ENCODE measurements around the gene FGF12.

The FGF12 gene

GRCh38 chr3:192326656-192327055, 400.7 kb downstream of the FGF12 start:
- no peak for DNase-seq

DNA sequence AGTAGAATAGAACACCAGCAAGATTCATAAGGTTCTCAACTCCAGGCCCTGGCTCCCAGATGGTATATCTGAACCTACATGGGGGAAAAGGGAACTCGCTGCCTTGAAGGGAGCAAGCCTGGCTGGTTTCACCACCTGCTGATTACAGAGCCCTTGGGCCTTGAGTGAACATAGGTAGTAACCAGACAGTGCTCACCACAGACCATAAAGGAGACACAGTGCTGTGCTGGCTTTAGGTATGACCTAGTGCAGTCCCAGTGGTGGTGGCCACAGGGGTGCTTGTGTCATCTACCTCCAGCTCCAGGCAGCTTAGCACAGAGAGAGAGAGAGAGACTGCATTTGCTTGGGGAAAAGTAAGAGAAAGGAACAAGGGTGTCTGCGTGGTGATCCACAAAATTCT, 409.8 kb downstream of the FGF12 start:
- no peak for DNase-seq

- DNase-seq = no peak
Observed at GRCh38 chr3:192313605-192314004, 413.7 kb downstream of the FGF12 start.

DNA sequence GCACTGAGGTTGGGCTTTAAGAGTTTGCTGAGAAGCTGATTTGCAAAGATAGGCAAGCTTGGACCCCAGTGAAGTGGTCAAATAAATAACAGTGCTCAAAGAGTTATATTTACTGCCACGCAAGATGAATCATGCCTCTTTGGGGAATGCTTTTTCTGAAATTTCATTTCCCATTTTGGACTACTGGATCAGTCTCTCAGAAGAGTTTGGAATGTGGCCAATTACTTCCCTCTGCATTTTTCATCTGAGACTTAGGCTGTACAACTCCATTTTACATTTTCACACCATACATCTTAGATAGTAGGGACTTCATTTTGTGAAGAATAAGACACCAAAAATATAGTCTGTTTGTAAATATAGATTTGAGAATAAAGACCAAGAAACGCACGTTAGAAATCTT, 419.7 kb downstream of the FGF12 start:
- no peak for DNase-seq

DNA sequence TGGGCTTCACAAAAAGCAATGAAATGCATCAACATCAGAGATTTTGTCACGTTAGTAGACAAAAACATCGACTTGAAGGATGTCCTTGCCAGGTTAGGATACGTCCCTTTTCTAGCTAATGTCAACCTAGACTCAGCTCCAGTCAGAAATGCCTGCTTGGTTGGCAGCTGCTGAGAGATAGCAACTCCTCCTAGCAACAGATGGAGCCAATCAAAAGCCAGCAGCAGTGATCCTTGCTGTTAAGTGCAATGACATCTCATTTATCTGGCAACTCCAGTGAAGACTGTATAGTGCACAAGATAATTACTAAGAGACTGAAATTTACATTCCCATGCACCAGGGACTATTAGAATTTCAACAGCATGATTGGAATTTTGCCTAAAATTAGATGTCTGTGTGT, 424.1 kb downstream of the FGF12 start:
- DNase-seq = no peak

DNA sequence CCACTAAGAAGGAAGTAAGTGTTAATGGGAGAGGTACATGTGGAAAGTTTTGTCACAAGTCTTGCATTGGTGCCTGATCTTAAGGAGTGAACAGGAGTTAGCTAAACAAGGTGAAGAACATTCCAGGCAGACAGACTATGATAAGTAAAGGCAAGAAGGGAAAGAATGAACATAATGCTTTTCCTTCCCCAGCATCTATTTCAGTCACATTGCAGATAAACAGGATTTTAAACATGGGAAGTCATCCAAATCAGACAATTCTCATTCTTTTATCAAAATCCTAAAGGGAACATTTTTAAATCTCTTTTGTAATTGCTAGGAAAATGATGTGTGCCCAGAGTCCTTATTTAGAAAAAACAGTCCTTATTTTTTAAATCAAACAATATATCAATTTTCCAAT, 424.6 kb downstream of the FGF12 start:
- DNase-seq = no peak

GRCh38 chr3:192299921-192300320, 427.4 kb downstream of the FGF12 start:
- DNase-seq = no peak

- no peak for DNase-seq
Observed at GRCh38 chr3:192296845-192297244, 430.5 kb downstream of the FGF12 start.

DNA sequence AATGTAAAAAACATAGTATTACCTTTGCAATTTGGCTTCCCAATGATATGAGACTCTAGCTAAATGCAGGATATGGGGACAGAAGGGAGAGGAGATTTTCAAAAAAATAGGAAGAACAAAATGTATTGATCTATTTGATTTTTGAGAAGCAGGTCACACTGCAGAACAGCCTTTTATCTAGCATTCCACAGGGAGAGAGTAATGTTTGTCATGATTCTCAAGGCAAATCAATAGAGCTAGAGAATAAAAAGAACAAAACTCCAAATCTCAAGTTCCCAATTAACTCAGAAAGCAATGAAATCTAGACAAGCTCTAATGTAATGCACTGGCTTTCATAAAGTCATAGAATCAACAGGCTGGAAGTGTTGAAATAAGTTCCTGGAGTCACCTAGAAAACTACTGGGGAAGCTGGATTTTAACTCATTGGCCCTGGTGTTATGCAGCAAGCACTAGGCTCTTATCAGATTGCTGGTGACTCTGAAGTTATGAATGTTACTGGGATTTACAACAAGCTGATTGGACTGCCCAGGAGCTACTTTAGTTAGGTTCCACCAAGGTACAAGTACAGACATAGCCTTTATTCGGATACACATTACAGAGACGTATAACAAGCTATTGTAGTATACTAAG, 442.8 kb downstream of the FGF12 start:
- no peak for DNase-seq

- no peak for DNase-seq
Observed at GRCh38 chr3:192281207-192281880, 446.0 kb downstream of the FGF12 start.

GRCh38 chr3:192279664-192280063, 447.7 kb downstream of the FGF12 start:
- no peak for DNase-seq

DNA sequence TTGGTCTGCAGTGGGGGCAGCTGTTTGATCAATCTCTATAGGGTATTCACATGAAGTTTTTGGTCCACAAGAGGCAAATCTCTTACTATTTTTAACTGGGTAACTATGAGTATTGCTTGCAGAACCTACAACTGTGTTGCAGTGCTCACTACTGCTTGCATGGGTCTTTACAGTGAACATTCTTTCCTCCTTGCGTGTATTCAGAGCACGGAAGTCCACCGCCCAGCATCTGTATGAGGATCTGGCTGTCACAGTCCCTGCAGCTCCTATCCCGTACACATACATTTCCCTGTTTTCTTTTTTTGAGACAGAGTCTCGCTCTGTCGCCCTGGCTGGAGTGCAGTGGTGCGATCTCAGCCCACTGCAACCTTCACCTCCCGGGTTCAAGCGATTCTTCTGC, 449.9 kb downstream of the FGF12 start:
- DNase-seq = no peak

GRCh38 chr3:192275741-192276355, 451.5 kb downstream of the FGF12 start:
- DNase-seq = no peak

- no peak for DNase-seq
Observed at GRCh38 chr3:192273697-192274010, 453.7 kb downstream of the FGF12 start.

DNA sequence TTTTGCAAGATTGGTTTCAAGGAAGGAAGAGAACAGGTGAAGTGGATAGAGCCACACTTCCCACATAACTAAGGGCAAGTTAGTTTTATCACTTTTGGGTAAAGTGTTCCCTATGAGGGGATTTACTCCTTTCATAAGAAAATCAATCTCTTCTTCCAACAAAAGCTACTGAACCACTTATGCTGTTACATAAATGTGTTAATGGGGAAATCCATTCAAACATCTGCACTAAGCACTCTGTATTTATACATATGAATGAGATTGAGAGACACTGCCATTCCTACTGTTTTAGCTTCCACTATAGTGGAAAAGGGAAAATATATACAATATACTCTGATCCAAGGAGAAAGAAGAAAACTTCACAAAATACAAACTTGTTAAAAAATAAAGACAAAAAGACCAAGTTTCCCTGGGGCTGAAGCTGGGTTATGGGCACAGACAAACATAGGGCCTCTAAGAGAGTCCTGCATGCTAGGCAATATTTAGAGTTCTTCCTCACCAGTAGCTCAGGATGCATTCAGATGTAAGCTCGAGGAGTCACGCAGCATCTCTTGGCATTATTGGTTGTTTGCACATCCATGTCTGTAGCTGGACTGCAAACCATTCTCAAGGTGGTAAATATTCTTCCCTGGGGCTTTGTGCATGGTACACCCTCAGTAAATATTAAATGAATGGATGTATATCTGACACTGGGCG, 454.2 kb downstream of the FGF12 start:
- DNase-seq = no peak

DNA sequence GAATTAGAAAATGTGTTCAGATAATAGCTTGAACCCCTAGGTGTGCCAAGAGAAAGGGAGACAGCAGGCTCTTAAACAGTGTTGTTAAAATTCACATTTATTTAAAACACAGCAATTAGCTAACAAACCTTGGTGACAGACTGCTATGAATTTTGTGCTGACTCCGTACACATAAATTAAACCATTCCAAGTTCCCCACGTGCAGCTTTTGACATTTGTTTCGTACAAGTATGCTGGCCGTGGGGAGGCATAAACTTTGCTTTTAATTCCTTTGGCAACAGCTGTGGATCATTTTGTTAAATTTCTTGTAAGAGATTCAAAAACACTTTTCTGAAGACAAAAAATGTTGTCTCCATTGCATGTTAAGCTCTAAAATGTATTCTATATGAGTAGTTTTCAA, 465.3 kb downstream of the FGF12 start:
- no peak for DNase-seq

GRCh38 chr3:192261135-192261534, 466.2 kb downstream of the FGF12 start:
- no peak for DNase-seq

GRCh38 chr3:192260116-192261010, 467.0 kb downstream of the FGF12 start:
- no peak for DNase-seq

DNA sequence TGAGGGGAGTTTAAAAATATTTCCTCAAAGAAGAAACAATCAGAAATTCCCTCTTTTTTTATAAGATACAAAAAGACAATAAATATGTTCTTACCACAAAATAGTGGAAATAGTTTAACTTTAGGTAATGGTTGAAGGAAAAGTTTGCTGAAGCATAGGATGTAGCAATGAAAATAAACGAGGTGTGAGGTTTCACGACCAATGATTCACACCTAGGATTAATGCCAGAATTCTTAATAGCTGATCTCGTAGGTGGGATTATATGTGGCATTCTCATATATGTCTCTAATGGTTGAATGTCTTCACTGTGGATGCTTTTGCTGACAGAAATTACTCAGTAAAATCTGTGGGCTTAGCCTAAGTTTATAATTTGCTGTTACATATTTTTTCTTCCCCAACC, 467.7 kb downstream of the FGF12 start:
- DNase-seq = no peak

DNA sequence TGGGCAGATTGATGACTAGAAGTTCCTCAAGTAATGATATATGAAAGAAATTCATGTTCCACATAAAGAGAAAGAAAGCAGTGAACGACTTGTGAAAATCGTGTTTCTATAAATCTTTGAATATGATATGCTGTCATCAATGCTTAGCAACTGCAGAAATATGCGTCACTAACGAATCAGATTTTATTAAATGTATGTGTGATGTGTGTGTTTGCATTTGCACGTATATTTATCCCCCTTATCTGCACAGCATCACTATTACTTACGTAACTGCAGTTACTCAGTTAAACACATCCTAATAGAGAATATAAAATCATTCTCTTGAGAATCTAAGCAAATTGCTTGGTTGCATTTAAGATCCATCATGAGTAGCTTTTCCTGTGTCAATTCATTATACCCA, 468.6 kb downstream of the FGF12 start:
- no peak for DNase-seq

GRCh38 chr3:192255839-192256238, 471.5 kb downstream of the FGF12 start:
- no peak for DNase-seq

DNA sequence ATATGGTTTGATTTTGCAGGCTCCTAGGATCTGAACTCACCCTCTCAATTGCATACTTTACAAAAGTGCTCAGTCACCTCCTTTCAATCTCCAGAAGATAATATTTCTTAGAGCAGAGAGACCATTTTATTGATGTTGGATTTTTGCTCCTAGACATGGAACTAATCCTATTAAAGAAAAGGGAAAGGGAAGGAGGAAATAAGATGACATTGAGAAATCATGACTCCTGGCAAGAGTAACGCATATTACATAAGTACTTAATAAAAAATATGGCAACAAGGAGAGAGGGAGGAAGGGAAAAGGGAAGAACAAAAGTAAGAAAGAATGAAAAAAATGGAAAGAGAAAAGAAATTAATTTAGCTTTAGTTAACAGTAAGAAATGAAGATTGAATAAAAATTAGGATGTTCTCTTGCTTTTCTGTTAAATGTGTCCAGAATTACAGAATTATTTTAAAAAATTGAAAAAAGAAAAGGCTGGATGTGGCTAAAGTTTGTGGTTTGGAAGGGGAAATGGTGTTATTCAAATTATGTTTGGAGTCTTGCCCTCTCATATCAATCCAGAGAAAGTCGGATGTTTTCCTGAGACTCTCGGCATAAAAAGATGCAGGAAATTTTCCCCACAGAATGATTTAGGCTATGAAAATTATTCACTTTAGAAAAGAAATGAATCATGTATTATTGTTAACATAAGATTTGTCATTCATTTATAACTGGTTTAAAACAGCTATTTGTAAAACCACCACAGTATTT, 474.0 kb downstream of the FGF12 start:
- DNase-seq = no peak

All from KG1 (cell line).